ENCODE results near the gene CDHR3. TPM values are rescaled to one million over a fixed set of nuclear protein-coding genes. Genes with fewer than 3 reads are reported as not detected.

CDHR3 gene
- 4.1 to 5.0 TPM (median 4.9 TPM) in 5 replicates for total RNA-seq (2022; extraction: Qiagen RNA extraction)

GRCh38 chr7:105963038-105963667 is at the start of gene CDHR3:
Gene CDHR3, plus strand, starts transcription at chr7:105963264. Its CDS starts 55 bp downstream, at chr7:105963319.

Other genes with a start within 250 kb of the CDHR3 start
- 4.0 to 5.9 TPM (median 5.8 TPM) in 5 replicates for gene ATXN7L1, start 86.7 kb upstream of the CDHR3 start, total RNA-seq (2022; extraction: Qiagen RNA extraction)
- 80.4 to 90.4 TPM (median 83.9 TPM) in 5 replicates for gene SYPL1, start 149.0 kb downstream of the CDHR3 start, total RNA-seq (2022; extraction: Qiagen RNA extraction)